SK-N-SH (cell line): ENCODE results near the gene LIMS2. TPM values are rescaled to one million over a fixed set of nuclear protein-coding genes. Genes with fewer than 3 reads are reported as not detected.

ENCODE experiments used
- CTCF ChIA-PET: fragments of 300-600, 350-600 bp; formaldehyde crosslinking; extraction: SDS; loops from one replicate; lab custom pipeline; 2021; lab: Yijun Ruan, JAX
- POLR2A ChIA-PET: fragments of 350-600 bp; sonication (Branson Sonifier 250); formaldehyde crosslinking; extraction: SDS; loops from one replicate; lab custom pipeline; 2020; ENCODE audit warnings: antibody characterized with exemption, inconsistent platforms; lab: Yijun Ruan, JAX
- DNase-seq: peaks from one replicate; pipeline ENCODE4 v3.0.0; 2012
- H2AFZ ChIP-seq: fragments of 200-600 bp; sonication (generic); 2 replicates; pipeline ENCODE4 v1.8.1; 2016; ENCODE audit warnings: antibody characterized with exemption, mild to moderate bottlenecking, low read depth
- H3F3A ChIP-seq: fragments of 200-600 bp; sonication (generic); replicated peaks from 2 replicates; pipeline ENCODE3; 2016; ENCODE audit warnings: antibody characterized with exemption, mild to moderate bottlenecking; ENCODE audit not compliant: insufficient read depth
- H3K27ac ChIP-seq, 2 experiments: fragments of 200-500 bp in 1 of 2; fragments of 200-600 bp in 1 of 2; sonication (Bioruptor generic) in 1 of 2; sonication (generic), shearing (Covaris generic) in 1 of 2; 2 replicates each; pipeline versions ENCODE4 v1.5.1 to v1.6.1; 2014 to 2016; ENCODE audit warnings: low read depth in 2 of 2, inconsistent platforms in 1 of 2, low read length in 1 of 2, mild to moderate bottlenecking in 1 of 2, mixed read lengths in 1 of 2
- H3K27me3 ChIP-seq: fragments of 200-600 bp; sonication (generic), shearing (Covaris generic); 2 replicates; pipeline ENCODE4 v1.6.1; 2016; ENCODE audit warnings: mixed run types; ENCODE audit not compliant: insufficient read depth
- H3K36me3 ChIP-seq, 2 experiments: fragments of 200-500 bp in 1 of 2; fragments of 200-600 bp in 1 of 2; sonication (Bioruptor generic) in 1 of 2; sonication (generic) in 1 of 2; replicated peaks in 1 of 2; 2 replicates each; pipeline versions ENCODE3 to v1.5.1; 2014 to 2016; ENCODE audit warnings: low read length in 1 of 2, mild to moderate bottlenecking in 1 of 2; ENCODE audit not compliant: insufficient read depth in 2 of 2, control insufficient read depth in 1 of 2
- H3K4me1 ChIP-seq, 2 experiments: fragments of 200-500 bp in 1 of 2; fragments of 200-600 bp in 1 of 2; sonication (Bioruptor generic) in 1 of 2; sonication (generic), shearing (Covaris generic) in 1 of 2; 2 replicates each; pipeline versions ENCODE4 v1.5.1 to v1.6.1; 2014 to 2016; ENCODE audit warnings: low read depth in 1 of 2, low read length in 1 of 2, mixed run types in 1 of 2; ENCODE audit not compliant: insufficient read depth in 2 of 2, control insufficient read depth in 1 of 2
- H3K4me2 ChIP-seq: fragments of 200-600 bp; sonication (generic), shearing (Covaris generic); 2 replicates; pipeline ENCODE4 v1.6.1; 2017; ENCODE audit warnings: mixed run types
- H3K4me3 ChIP-seq, 2 experiments: fragments of 200-500 bp in 1 of 2; fragments of 200-600 bp in 1 of 2; sonication (Bioruptor generic) in 1 of 2; sonication (generic), shearing (Covaris generic) in 1 of 2; 2 replicates each; pipeline versions ENCODE4 v1.5.1 to v1.8.1; 2014 to 2016; ENCODE audit warnings: low read depth in 2 of 2, inconsistent platforms in 1 of 2, low read length in 1 of 2, mild to moderate bottlenecking in 1 of 2, mixed read lengths in 1 of 2, moderate library complexity in 1 of 2
- H3K79me2 ChIP-seq: fragments of 200-600 bp; sonication (generic); 2 replicates; pipeline ENCODE4 v1.8.1; 2017; ENCODE audit warnings: mild to moderate bottlenecking; ENCODE audit not compliant: insufficient read depth
- H3K9ac ChIP-seq: fragments of 200-600 bp; sonication (generic); 2 replicates; pipeline ENCODE4 v1.6.1; 2017; ENCODE audit warnings: mixed run types
- H3K9me2 ChIP-seq: fragments of 200-600 bp; sonication (generic); 2 replicates; pipeline ENCODE4 v1.6.1; 2017; ENCODE audit warnings: mixed run types
- H3K9me3 ChIP-seq: fragments of 200-600 bp; sonication (generic); 2 replicates; pipeline ENCODE4 v1.6.1; 2017; ENCODE audit warnings: mixed run types, mild to moderate bottlenecking, moderate library complexity
- H4K20me1 ChIP-seq: fragments of 200-600 bp; sonication (generic); 2 replicates; pipeline ENCODE4 v1.6.1; 2017; ENCODE audit warnings: mild to moderate bottlenecking, mixed run types; ENCODE audit not compliant: insufficient read depth
- CHD2 ChIP-seq: fragments of 150-350 bp; IDR thresholded peaks from 2 replicates; pipeline ENCODE4 v1.6.1; 2018; ENCODE audit warnings: low read length; ENCODE audit not compliant: partially characterized antibody
- EP300 ChIP-seq, 2 experiments: IDR thresholded peaks; 2 replicates each; pipeline versions ENCODE4 v1.4.0 to v1.6.1; 2012; ENCODE audit warnings: borderline replicate concordance in 1 of 2, low read depth in 1 of 2, low read length in 1 of 2
- FOXJ3 ChIP-seq: sonication (generic); formaldehyde crosslinking; IDR thresholded peaks from 2 replicates; pipeline ENCODE4 v1.5.1; 2020; ENCODE audit warnings: mild to moderate bottlenecking, missing genetic modification reagents
- FOXM1 ChIP-seq: IDR thresholded peaks from 2 replicates; pipeline ENCODE4 v1.4.0; 2012; ENCODE audit warnings: low read depth, mild to moderate bottlenecking
- GATA2 ChIP-seq: sonication (generic); formaldehyde crosslinking; IDR thresholded peaks from 2 replicates; pipeline ENCODE4 v1.5.0; 2020; ENCODE audit warnings: mild to moderate bottlenecking, missing genetic modification reagents
- JUND ChIP-seq: IDR thresholded peaks from 2 replicates; pipeline ENCODE4 v1.4.0; 2012
- MEF2A ChIP-seq: IDR thresholded peaks from 2 replicates; pipeline ENCODE4 v1.4.0; 2012; ENCODE audit warnings: low read depth, borderline replicate concordance
- MXI1 ChIP-seq: IDR thresholded peaks from 2 replicates; pipeline ENCODE4 v1.6.1; 2012; ENCODE audit warnings: mild to moderate bottlenecking, low read depth, low read length, improper control_type of control experiment
- NFIC ChIP-seq: IDR thresholded peaks from 2 replicates; pipeline ENCODE4 v1.4.0; 2012; ENCODE audit warnings: borderline replicate concordance
- NRF1 ChIP-seq: IDR thresholded peaks from 2 replicates; pipeline ENCODE4 v1.6.1; 2012; ENCODE audit warnings: low read depth, mild to moderate bottlenecking, low read length
- RCOR1 ChIP-seq: fragments of 150-350 bp; IDR thresholded peaks from 2 replicates; pipeline ENCODE4 v1.6.1; 2017; ENCODE audit warnings: antibody characterized with exemption, low read length
- RXRA ChIP-seq: IDR thresholded peaks from 2 replicates; pipeline ENCODE4 v1.4.0; 2012; ENCODE audit warnings: low read depth, mild to moderate bottlenecking, borderline replicate concordance
- SIN3A ChIP-seq: IDR thresholded peaks from 2 replicates; pipeline ENCODE4 v1.6.1; 2012; ENCODE audit warnings: low read depth, mild to moderate bottlenecking, low read length, moderate library complexity, borderline replicate concordance
- SMC3 ChIP-seq: IDR thresholded peaks from 2 replicates; pipeline ENCODE4 v1.6.1; 2012; ENCODE audit warnings: low read depth, low read length, improper control_type of control experiment
- TAF1 ChIP-seq: IDR thresholded peaks from 2 replicates; pipeline ENCODE4 v1.6.1; 2012; ENCODE audit warnings: low read depth, mild to moderate bottlenecking, low read length, moderate library complexity, borderline replicate concordance
- TEAD4 ChIP-seq: IDR thresholded peaks from 2 replicates; pipeline ENCODE4 v1.4.0; 2012; ENCODE audit warnings: mild to moderate bottlenecking, borderline replicate concordance; ENCODE audit not compliant: insufficient read depth
- YY1 ChIP-seq: IDR thresholded peaks from 2 replicates; pipeline ENCODE4 v1.4.0; 2012; ENCODE audit warnings: low read depth, mild to moderate bottlenecking
- WGBS: methylation state at CpG from one replicate; pipeline ENCODE4 v1.1.6; 2017; ENCODE audit warnings: low lambda C conversion rate; 5-methylcytosine and 5-hydroxymethylcytosine counted together
- polyA plus RNA-seq, 3 experiments: library from polyadenylated mRNA; depleted of rRNA; stranded (reverse); fragments of >200 nt; gene quantifications; 2 replicates each; pipeline ENCODE4 v1.2.3, GENCODE V29; 2012
- TF ChIP-seq, protein P1 (sequence below): IDR thresholded peaks from 2 replicates; pipeline ENCODE4; 2012
- TF ChIP-seq, protein P2 (sequence below): fragments of 200-600 bp; sonication (generic); IDR thresholded peaks from 2 replicates; pipeline ENCODE4 v1.6.1; 2017; ENCODE audit warnings: antibody characterized with exemption, mild to moderate bottlenecking, moderate library complexity

The LIMS2 gene
- polyA plus RNA-seq, 1 of the 3 experiments (the other 2 are of a cell fraction), result 2.7 TPM

DNA sequence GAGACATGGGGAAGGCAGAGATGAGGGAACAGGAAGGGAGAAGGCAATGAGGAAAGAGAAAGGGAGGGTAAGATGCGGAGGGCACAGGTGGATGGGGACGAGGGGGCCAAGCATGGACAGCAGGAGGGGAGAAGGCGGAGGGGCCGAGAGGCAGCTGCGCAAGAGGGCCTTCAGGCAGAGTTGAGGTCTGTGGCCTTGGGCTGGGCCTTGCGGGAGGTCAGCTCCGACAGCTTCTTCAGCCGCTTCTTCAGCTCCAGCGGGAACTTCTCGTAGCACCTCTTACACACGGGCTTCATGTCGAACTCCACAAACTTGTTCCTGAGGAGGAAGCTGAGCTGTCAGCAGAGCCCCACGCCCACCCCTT lies 36.2 kb downstream of the LIMS2 start:
- no peak overlapping the region for H3K4me2 ChIP-seq
- ChIA-PET POLR2A (interaction anchor here (1.6 kb wide), 1 partner anchor 63 kb away, joined by 3 read pairs; no protein-coding TSS in a partner anchor), CTCF (interaction anchor here (0.7 to 3.6 kb wide), 6 partner anchors 11 to 1966 kb away, joined by 3 to 21 read pairs (median 4); partner anchors contain the start of gene LIMS2)
- TF ChIP-seq SIN3A (no peak), NFIC (no peak), TEAD4 (no peak), RXRA (no peak), YY1 (no peak), CHD2 (no peak), GATA2 (CRISPR knock-in tag) (no peak), SMC3 (no peak)
- TF ChIP-seq, protein P1, sequence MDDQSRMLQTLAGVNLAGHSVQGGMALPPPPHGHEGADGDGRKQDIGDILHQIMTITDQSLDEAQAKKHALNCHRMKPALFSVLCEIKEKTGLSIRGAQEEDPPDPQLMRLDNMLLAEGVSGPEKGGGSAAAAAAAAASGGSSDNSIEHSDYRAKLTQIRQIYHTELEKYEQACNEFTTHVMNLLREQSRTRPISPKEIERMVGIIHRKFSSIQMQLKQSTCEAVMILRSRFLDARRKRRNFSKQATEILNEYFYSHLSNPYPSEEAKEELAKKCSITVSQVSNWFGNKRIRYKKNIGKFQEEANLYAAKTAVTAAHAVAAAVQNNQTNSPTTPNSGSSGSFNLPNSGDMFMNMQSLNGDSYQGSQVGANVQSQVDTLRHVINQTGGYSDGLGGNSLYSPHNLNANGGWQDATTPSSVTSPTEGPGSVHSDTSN, result no peak
- peaks cover 10 to 42% of the 10 kb centered on the region in 2 experiments; a peak in 3 of 4 replicates for H3K4me1 ChIP-seq
- no peaks in the 10 kb centered on the region for H3K79me2 ChIP-seq
- WGBS, result 95% methylated on average over 13 of the region's 13 CpGs
- no peak overlapping the region for H2AFZ ChIP-seq
- no peak for DNase-seq
- no peak overlapping the region for H3K4me3 ChIP-seq
- no peak overlapping the region for H3K27ac ChIP-seq
- no peaks in the 10 kb centered on the region for H3K9me3 ChIP-seq
- H3K9me2 ChIP-seq, result no peaks in the 10 kb centered on the region
- no peaks in the 10 kb centered on the region for H4K20me1 ChIP-seq
- H3K36me3 ChIP-seq, result no peaks in the 10 kb centered on the region
- no peaks in the 10 kb centered on the region for H3K27me3 ChIP-seq
- no peak overlapping the region for H3K9ac ChIP-seq
- no peaks in the 10 kb centered on the region for H3F3A ChIP-seq

DNA sequence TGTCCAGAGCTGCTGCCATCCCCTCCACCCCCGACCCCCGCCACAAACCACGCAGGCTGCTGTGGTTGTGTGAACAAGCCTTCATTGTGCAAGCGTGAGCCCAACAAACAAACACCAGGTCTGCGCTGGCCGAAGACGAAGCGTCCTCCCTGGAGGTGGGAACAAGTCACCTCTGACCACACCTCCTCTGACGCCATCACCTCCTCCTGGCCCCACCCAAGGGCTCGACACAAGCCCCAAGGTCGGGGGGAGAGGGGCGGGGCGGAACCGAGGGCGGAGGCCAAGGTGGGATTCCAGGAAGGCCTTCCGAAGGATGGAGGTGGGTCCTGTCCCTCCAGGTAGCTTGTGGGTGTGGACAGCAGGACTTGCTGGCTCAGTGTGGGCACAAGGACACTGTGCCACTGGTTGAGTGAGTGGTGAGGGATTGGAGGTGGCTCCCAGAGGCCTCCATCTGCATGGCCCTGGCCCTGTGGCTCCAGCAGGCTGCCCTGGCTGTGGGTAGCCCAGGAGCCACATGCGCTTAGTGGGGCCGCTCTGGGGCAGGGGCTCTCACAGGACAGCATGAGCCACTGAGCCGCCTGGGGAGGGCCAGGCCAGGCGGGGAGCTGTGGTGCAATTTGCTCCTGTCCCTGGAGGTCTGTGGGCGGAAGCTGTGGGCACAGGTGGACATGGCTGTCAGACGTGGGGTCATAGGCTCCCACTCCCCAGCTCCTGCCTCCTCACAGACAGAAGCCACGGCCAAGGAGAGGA lies 36.8 kb downstream of the LIMS2 start:
- WGBS, result 93% methylated on average over 16 of the region's 23 CpGs
- no peak for TF ChIP-seq RCOR1
- TF ChIP-seq FOXJ3, result no peak
- no peak for TF ChIP-seq FOXM1
- no peak for TF ChIP-seq NFIC
- TF ChIP-seq MEF2A, result no peak
- no peak for TF ChIP-seq SIN3A
- TF ChIP-seq, protein P1, result no peak
- TF ChIP-seq TAF1, result no peak
- no peak for TF ChIP-seq RXRA
- TF ChIP-seq JUND, result no peak
- TF ChIP-seq EP300 (IDR thresholded peaks at IDR 0.05; ENCODE audit: borderline replicate concordance in 1 of 2, low read depth in 1 of 2, low read length in 1 of 2), result no peak
- TF ChIP-seq NRF1, result no peak
- TF ChIP-seq MXI1, result no peak
- TF ChIP-seq, protein P2, sequence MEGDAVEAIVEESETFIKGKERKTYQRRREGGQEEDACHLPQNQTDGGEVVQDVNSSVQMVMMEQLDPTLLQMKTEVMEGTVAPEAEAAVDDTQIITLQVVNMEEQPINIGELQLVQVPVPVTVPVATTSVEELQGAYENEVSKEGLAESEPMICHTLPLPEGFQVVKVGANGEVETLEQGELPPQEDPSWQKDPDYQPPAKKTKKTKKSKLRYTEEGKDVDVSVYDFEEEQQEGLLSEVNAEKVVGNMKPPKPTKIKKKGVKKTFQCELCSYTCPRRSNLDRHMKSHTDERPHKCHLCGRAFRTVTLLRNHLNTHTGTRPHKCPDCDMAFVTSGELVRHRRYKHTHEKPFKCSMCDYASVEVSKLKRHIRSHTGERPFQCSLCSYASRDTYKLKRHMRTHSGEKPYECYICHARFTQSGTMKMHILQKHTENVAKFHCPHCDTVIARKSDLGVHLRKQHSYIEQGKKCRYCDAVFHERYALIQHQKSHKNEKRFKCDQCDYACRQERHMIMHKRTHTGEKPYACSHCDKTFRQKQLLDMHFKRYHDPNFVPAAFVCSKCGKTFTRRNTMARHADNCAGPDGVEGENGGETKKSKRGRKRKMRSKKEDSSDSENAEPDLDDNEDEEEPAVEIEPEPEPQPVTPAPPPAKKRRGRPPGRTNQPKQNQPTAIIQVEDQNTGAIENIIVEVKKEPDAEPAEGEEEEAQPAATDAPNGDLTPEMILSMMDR, result no peak
- no peak for TF ChIP-seq SMC3

More for the DNA sequence above, 36.8 kb downstream of the LIMS2 start:
- no peaks in the 10 kb centered on the region for H3F3A ChIP-seq
- H2AFZ ChIP-seq, result 0 out of 2 replicates have a peak overlapping the region, but pooled peaks have one; percentile 53
- no peaks in the 10 kb centered on the region for H3K9me3 ChIP-seq
- no peaks in the 10 kb centered on the region for H4K20me1 ChIP-seq
- DNase-seq, result no peak
- H3K9ac ChIP-seq, result no peak overlapping the region
- no peaks in the 10 kb centered on the region for H3K27me3 ChIP-seq
- H3K9me2 ChIP-seq, result no peaks in the 10 kb centered on the region
- H3K4me2 ChIP-seq, result no peak overlapping the region
- ChIA-PET POLR2A (interaction anchor here (1.6 kb wide), 1 partner anchor 64 kb away, joined by 3 read pairs; no protein-coding TSS in a partner anchor), CTCF (interaction anchor here (0.7 to 3.6 kb wide), 5 partner anchors 11 to 1967 kb away, joined by 3 to 21 read pairs (median 4); partner anchors contain the start of gene LIMS2)
- H3K4me3 ChIP-seq, result no peak overlapping the region
- H3K36me3 ChIP-seq, result no peaks in the 10 kb centered on the region
- H3K79me2 ChIP-seq, result no peaks in the 10 kb centered on the region
- peak overlapping the region in 1 of 2 experiments; percentile 52; a peak in 1 of 4 replicates for H3K27ac ChIP-seq
- H3K4me1 ChIP-seq, result peaks cover 10 to 43% of the 10 kb centered on the region in 2 experiments; a peak in 3 of 4 replicates
